ENCODE measurements around the gene ARID4B.
"Not testable (repeated sequence)": the region's sequence is repeated elsewhere in the genome, so short reads cannot be mapped to it uniquely, and the experiment has no call there.

ARID4B gene, protein sequence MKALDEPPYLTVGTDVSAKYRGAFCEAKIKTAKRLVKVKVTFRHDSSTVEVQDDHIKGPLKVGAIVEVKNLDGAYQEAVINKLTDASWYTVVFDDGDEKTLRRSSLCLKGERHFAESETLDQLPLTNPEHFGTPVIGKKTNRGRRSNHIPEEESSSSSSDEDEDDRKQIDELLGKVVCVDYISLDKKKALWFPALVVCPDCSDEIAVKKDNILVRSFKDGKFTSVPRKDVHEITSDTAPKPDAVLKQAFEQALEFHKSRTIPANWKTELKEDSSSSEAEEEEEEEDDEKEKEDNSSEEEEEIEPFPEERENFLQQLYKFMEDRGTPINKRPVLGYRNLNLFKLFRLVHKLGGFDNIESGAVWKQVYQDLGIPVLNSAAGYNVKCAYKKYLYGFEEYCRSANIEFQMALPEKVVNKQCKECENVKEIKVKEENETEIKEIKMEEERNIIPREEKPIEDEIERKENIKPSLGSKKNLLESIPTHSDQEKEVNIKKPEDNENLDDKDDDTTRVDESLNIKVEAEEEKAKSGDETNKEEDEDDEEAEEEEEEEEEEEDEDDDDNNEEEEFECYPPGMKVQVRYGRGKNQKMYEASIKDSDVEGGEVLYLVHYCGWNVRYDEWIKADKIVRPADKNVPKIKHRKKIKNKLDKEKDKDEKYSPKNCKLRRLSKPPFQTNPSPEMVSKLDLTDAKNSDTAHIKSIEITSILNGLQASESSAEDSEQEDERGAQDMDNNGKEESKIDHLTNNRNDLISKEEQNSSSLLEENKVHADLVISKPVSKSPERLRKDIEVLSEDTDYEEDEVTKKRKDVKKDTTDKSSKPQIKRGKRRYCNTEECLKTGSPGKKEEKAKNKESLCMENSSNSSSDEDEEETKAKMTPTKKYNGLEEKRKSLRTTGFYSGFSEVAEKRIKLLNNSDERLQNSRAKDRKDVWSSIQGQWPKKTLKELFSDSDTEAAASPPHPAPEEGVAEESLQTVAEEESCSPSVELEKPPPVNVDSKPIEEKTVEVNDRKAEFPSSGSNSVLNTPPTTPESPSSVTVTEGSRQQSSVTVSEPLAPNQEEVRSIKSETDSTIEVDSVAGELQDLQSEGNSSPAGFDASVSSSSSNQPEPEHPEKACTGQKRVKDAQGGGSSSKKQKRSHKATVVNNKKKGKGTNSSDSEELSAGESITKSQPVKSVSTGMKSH (N-terminal part only)

DNA sequence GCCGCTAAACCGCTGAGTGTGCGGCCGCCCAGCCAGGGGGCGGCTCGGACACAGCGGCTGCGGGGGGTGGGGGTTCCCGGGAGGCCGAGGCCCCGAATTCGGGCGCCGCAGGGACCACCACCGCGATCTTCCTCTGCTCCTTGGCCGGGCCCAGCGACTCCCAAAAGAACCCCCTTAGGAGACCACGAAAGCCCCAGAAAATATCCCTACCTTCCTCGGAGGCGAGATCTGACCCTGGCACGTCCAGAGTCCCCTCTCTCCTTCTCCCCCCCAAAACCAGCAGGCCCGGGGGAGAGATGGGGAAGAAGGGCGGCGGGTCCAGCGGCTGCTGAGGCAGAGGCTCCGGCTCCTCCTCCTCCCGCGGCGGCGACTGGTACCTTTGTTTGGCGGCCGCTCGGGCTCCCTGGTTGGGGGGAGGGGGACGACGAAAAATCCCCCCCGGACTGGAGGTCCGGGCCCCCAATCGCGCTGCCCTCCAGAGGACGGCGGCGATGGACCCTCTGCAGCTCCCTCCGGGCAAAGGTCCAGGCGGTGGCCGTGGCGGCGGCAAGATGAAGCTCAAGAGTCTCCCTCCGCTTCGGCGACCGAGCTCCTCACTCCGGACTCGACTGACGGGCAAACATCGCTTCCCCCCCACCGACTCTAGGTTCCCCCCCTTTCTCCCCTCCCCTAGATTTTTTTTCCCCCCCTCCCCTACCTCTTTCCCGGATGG, at the start of gene ARID4B:
TSS of gene ARID4B (minus strand) at position 621 of the 712 bp plus-strand sequence. CDS start 1,260 bp downstream, outside the sequence.
- DNase-seq, result no peak

DNA sequence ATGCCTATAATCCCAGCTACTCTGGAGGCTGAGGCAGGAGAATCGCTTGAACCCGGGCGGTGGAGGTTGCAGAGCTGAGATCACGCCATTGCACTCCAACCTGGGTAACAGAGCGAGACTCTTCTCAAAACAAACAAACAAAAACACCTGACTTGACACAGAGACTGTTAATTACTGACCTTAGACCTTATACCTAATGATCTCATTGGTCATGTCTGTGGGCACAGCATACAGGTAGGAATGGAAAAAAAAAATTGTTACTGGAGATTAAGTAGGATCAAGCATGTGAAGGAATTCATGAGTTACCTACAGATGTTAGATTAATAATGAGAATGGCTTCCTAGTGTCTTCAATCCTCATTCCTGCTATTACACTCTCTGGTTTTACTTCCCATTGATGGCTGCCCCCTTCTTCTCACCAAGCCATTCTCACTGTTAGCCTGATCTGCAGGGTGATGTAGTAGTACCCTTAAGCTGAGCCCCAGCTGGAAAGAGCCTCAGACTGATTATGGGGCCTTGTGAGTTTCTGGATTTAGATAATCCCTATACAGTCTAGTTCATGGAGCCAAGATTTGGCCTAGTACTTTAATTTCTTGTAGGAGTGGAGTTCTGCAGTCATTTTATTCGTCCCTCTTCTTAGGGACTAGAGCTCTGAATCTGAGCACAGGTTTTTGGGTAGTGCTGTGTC, 48.1 kb upstream of the ARID4B start:
- DNase-seq, result no peak

DNA sequence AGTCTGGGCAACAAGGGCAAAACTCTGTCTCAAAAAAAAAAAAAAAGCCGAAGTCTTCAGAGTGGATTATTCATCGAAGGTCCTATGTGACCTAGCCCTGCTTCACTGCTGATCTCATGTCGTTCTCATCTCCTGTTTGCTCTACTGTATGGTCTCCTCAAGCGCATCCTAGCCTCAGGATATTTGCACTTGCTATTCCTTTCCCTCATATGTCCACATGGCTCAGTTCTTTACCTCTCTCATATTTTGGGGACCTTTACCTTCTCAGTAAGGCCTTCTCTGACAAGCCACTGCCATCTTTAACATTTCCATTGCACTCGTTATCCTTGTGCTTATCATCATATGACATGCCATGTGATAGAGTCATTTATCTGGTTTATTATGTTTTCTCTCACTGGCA, 41.8 kb upstream of the ARID4B start:
- DNase-seq, result no peak

DNA sequence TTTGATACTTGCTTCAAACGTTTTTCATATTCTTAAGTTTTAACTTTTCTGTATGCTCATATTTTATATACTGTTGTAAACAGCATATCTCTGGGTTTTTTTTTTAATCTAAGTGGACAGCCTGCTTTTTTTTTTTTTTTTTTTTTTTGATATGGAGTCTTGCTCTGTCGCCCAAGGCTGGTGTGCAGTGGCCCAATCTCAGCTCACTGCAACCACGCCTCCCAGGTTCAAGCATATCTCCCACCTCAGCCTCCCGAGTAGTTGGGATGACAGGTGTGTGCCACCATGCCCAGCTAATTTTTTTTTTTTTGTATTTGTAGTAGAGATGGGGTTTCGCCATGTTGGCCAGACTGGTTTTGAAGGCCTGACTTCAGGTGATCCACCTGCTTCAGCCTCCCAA, 40.4 kb upstream of the ARID4B start:
- no peak for DNase-seq

DNA sequence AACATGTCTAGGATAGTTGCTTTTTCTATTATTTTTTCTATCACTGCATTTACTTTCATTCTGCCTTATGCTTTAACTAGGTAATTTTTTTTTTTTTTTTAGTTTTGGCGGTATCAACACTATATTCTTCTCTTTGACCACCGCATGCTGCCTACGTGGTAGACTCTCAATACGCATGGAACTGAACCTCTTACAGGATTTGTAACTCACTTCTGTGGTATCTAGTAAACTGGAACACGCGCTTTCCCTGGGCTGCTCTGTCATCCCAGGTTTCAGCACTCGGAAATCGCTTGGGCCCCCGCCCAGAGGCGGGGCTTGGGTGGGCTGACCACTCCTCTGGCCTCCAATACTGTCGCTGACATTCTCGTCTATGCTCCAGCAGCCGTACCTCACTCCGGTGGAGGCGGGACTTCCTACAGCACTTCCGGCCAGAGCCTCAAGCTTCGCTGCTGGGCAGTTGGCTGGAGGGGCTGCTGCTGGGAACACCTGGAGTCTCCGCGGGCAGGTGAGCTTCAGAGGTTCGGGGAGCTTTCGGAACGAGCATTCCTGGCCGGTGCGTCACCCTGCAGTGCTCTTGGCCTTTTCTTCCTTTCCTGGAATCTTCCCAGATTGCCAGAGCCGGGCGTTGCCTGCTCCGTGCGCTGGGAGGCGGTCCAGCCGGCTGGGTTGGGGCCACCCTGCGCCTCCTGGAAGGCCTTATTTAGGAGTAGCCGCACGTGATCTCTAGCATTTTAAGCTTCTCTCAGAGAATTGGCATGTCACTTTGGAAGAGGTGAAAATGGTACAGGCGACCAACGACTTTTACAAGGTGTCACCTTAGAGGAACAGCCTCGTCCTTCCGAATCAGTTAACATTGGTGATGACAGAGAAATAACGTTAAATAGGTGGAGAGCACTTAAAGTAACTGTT, 39.3 kb upstream of the ARID4B start, which contains the start of gene TBCE:
TSS of gene TBCE (plus strand) at position 428 of the 909 bp plus-strand sequence. CDS start 12,623 bp downstream, outside the sequence.
- peak; percentile 86 for DNase-seq

DNA sequence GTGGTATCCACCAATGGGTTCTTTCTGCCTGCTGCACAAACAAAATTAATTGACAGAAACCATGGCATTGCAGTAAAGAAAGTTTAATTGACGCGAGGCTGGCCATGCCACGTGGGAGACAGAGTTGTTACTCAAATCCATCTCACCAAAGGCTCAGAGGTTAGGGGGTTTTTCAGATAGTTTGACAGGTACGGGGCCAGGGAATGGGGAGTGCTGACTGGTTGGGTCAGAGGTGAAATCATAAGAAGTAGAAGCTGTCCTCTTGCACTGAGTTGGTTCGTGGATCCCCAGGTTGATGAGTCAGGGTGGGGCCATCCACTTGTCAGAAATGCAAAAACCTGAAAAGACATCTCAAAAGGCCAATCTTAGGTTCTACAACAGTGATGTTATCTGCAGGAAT, 38.3 kb upstream of the ARID4B start:
- DNase-seq, result no peak

DNA sequence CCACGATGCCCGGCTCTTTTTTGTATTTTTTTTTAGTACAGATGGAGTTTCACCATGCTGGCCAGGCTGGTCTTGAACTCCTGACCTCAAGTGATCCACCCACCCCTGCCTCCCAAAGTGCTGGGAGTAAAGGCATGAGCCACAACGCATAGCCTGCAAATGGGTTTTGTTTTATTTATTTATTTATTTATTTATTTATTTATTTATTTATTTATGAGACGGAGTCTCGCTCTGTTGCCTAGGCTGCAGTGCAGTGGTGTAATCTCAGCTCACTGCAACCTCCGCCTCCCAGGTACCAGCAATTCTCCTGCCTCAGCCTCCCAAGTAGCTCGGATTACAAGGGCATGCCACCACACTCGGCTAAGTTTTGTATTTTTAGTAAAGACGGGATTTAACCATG, 36.2 kb upstream of the ARID4B start:
- not testable (repeated sequence) for DNase-seq

DNA sequence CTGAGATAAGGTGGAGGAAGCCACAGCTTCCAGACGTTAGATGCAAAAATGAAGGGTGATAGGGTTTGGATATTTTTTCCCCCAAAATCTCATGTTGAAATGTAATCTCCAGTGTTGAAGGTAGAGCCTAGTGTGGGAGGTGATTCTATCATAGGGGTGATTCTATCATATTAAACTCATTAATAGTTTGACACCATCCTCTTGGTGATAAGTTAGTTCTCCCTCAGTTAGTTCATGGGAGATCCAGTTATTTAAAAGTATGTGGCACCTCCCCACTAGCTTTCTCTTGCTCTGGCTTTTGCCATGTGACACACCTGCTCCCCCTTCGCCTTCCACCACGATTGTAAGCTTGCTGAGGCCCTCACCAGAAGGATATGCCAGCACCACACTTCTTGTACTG, 30.9 kb upstream of the ARID4B start:
- DNase-seq, result no peak

DNA sequence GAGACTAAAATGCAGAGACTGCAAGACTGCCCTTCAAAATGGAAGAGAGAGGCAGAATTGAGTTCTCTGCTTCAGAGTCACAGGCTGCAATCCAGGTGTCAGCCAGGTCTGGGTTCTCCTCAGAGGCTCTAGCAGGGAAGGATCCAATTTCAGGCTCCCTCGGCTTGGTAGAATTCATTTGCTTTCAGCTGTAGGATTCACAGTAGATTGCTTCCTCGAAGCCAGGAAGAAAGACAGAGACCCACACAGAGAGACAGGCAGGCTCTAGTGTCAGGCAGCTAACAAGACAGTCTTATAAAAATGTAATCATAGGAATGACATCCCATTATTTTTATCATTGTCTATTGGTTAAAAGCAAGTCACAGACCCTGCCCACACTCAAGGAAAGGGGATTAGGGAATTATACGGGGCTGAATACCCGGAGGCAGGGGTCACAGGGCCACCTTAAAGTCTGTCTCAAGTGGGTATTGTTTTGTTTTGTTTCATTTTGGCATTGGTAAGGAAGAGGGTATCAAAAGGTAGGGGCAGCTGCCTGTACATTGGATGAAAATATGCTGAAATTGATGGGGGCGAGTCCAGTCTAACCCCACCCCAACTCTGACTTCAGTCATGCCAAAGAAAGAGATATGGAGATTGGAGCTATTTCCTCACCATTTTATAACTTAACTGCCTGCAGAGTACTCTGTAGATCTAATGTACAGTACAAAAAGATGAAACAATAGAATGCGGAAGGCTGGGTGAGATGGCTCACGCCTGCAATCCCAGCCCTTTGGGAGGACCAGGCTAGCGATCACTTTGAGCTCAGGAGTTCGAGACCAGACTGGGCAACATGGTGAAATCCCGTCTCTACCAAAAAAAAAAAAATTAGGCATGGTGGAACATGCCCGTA, 29.8 kb upstream of the ARID4B start:
- no peak for DNase-seq

DNA sequence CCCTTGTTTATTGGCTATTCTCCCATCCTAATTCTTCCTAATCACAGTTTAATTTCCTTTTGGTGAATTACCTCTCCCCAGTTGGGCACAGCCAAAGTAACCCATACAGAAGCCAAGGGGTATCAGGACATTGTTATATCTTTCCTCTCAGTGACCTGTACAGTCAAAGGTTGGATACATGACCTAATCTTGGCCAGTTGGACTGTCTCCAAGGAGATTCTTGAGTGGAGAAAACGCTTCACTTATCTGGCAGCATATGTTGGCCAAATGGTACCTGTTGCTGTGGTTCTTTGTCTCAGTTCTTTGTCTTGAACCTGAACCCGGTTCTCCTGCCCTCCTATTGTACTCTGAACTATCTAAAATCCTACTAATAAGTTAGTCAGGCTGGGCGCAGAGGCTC, 23.9 kb upstream of the ARID4B start:
- DNase-seq, result no peak

DNA sequence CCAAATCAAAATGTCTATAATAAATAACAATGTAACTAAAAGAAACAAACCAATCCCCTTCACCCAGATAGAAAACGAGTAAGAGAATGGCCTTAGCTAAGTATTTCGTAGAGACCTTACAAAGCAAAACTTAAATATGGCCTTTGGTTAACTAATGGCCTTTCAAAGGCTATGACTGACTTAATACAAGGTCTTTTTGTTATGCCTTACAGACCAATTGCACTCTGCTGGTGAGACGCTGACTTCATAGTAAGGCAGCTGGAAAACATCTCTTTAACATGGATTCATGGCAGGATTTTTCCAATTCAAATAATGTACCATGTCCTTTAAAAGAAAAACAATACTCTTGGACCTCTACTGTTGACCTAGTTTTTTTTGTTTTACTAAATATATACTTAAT, 23.5 kb upstream of the ARID4B start:
- DNase-seq, result no peak

DNA sequence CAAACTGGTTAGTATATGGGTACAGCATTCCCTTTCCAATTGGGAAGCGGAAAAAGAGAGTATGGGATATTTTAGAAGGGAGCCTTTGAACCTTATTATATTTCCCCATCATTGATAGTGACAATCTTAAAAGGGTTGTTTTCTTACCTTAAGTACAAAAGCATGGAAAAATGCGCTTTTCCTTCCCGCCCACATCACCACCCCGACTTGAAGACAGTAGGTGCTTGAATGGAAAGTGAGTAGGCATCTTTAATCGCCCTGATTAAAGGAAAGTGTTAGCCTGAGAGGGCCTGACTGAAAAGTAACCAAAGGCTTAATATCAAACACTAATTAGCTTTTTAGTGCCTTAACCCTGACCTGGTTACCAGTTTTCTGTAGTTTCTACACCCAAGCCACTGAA, 15.7 kb upstream of the ARID4B start:
- DNase-seq, result no peak

DNA sequence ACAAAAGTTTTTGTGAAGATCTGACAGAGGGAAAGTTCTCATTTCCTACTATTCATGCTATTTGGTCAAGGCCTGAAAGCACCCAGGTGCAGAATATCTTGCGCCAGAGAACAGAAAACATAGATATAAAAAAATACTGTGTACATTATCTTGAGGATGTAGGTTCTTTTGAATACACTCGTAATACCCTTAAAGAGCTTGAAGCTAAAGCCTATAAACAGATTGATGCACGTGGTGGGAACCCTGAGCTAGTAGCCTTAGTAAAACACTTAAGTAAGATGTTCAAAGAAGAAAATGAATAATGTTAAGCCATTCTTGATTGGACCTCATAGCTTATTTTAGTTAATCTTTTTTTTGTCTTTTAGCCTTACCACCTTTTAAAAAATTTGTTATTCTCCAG, 14.5 kb upstream of the ARID4B start:
- DNase-seq, result no peak

DNA sequence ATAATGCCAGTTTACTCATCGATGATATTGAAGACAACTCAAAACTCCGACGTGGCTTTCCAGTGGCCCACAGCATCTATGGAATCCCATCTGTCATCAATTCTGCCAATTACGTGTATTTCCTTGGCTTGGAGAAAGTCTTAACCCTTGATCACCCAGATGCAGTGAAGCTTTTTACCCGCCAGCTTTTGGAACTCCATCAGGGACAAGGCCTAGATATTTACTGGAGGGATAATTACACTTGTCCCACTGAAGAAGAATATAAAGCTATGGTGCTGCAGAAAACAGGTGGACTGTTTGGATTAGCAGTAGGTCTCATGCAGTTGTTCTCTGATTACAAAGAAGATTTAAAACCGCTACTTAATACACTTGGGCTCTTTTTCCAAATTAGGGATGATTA, 14.1 kb upstream of the ARID4B start:
- no peak for DNase-seq

DNA sequence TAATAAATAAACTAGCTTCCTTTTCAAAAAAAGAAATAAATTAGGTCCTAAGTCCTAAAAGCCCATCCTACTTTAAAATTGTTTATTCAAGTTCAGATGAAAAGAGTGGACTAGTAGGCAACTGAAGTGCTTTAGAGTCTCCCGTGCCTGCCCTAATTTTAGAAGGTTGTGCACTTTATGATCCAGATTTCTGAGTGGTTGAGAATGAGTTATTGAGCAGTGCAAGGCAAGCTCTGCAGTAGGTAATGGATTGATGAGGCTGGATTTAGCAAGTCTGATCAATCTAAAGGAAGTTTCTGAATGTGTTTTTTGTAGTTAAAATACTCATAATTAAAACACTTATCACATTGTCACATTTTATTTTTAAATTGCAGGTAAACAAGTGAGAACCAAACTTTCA, 13.4 kb upstream of the ARID4B start:
- no peak for DNase-seq

DNA sequence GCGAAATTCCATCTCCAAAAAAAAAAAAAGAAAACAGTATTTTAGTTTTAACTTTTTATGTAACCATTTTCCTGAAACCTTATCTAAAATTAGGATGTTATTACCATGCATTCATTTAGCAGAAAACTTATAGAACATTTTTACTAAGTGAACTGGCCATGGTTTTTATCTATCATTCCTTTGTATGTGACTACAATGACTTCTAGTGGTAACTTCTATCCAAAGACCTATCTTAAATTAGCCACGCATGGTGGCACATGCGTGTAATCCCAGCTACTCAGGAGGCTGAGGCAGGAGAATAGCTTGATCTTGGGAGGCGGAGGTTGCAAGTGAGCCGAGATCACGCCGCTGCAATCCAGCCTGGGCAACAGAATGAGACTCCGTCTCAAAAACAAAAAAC, 11.8 kb upstream of the ARID4B start:
- DNase-seq, result no peak

DNA sequence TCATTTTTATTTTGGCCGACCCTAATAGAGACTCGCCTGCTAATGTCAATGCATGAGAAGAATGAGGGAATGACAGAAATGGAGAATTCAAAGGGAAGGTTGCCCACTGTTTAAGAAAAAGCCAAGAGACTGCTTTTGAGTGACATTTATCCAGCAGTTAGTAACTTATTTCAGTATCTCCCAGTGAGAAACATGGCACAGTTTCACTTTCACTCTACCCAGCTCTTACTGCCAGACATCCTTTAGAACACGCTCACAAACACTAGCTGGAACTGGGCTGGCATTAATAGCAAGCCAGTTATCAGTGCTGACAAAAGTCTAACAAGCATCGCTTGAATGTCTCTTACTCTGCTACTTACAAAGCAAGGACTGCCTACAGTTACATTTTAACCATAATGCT, 8.9 kb upstream of the ARID4B start:
- DNase-seq, result peak; percentile 58

DNA sequence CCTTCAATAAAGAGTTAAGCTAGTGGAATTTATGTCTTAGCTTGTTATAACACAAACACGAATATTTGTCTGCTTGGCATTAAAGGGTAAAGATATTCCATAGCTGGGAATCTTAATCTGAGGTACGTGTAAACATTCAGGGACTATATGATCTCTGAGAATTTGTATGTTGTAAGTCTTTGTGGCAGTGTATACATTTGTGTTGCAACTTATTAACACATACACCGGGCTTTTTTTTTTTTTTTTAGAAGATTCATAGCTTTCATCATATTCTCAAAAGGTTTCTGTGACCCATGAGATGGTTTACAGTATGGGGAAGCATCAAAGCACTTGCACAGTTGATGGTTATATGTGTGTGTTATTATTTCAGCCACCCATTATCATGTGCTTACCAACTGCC, 3.4 kb upstream of the ARID4B start:
- DNase-seq, result no peak

DNA sequence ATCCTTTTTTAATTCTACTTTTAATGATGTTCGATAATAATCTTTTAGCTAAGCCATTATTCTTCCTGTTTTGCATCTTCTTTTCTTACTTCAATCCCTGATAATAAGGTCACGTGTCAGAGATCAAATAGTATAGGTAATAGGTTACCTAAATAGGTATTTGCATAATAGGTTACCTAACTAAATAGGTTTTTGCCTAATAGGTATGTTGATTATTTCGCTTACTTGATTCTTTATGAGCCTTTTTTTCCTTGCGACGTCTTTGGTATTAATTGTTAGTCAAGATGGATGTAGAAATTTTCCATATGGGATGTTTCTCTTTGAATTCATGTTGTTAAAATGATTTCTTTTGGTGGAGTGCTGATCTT, 2.9 kb upstream of the ARID4B start:
- no peak for DNase-seq
